Epithelial cell of proximal tubule (primary cell): ENCODE data around the gene LRRC8E. TPM values are rescaled to one million over a fixed set of nuclear protein-coding genes. Genes with fewer than 3 reads are reported as not detected.

Experiments used
- DNase-seq: peaks from one replicate; pipeline ENCODE4 v3.0.0-alpha.2; 2011; ENCODE audit warnings: low read depth
- H3K4me3 ChIP-seq: 2 replicates; pipeline ENCODE4 v1.5.1; 2011; ENCODE audit warnings: low read depth, mild to moderate bottlenecking, low read length
- total RNA-seq: library from RNA; depleted of rRNA; stranded (reverse); fragments of >200 nt; gene quantifications from 2 replicates; pipeline ENCODE4 v1.2.3, GENCODE V29; 2015
- TF ChIP-seq, protein P1 (sequence below): conservative IDR thresholded peaks from 2 replicates; pipeline ENCODE4 v1.5.1; 2012; ENCODE audit warnings: low read depth, mild to moderate bottlenecking, low read length

The LRRC8E gene
- total RNA-seq, 1 donor from 2014 or later: 11.9 TPM

DNA sequence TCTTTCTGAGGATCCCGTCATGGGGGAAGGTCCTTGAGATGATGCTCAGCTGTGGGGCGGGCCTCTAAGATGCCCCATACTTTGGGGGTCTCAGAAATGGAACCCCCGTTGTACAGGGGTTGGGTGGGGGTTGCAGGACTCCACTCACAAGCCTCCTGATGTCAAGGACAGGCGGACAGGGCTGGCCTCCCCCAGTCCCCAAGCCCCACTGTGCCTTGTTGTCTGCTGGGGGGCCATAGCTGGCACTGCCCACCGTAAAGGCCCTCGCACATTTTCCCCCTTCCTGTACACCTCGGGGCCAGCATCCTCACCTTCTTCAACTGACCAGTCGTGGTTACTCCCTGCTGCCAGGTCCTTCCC, 34.5 kb downstream of the LRRC8E start:
- DNase-seq: no peak
- TF ChIP-seq, protein P1, sequence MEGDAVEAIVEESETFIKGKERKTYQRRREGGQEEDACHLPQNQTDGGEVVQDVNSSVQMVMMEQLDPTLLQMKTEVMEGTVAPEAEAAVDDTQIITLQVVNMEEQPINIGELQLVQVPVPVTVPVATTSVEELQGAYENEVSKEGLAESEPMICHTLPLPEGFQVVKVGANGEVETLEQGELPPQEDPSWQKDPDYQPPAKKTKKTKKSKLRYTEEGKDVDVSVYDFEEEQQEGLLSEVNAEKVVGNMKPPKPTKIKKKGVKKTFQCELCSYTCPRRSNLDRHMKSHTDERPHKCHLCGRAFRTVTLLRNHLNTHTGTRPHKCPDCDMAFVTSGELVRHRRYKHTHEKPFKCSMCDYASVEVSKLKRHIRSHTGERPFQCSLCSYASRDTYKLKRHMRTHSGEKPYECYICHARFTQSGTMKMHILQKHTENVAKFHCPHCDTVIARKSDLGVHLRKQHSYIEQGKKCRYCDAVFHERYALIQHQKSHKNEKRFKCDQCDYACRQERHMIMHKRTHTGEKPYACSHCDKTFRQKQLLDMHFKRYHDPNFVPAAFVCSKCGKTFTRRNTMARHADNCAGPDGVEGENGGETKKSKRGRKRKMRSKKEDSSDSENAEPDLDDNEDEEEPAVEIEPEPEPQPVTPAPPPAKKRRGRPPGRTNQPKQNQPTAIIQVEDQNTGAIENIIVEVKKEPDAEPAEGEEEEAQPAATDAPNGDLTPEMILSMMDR: no peak
- no peak overlapping the region for H3K4me3 ChIP-seq

DNA sequence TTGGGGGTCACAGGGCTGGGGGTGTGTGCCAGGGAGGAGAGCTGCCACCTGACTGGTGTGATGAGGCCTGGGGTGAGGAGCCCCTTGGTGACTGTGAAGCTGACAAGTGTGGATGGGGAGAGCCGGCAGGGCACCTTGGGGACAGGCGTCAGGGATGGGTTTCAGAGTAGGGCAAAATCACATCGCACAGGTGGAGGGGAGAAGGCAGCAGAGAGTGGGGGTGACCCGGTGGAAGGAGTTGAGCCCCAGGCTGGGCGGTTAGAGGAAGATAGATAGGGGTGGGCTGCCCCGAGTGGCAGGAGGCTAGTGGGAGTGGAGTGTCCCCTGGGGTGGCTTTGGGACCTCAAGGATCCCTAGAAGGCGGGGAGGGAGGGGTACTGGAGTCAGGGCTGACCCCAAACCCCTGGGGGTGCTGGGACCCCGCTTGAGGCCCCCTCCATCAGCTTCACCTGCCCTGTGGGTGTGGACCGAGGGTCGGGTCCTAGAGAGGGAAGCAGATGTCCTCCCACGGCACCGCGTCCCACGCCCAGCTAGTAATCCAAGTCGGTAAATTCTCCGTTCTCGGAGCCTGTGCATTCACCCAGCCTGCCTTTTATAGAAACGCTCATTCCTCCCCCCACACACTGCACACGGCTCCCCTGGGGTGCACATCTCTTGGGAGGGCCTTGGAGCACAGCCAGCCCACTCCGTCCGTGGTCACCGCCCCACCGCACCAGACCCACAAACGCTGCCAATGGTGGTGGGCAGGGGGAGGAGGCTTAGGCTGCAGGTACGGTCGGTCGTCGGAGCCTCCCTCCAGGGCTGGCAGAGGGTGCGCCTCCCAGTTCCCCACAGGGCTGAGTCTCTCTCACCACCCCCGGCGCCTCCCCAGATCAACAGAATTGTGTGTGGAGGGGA, 35.2 kb downstream of the LRRC8E start:
- no peak overlapping the region for H3K4me3 ChIP-seq
- TF ChIP-seq, protein P1: no peak
- DNase-seq: no peak

DNA sequence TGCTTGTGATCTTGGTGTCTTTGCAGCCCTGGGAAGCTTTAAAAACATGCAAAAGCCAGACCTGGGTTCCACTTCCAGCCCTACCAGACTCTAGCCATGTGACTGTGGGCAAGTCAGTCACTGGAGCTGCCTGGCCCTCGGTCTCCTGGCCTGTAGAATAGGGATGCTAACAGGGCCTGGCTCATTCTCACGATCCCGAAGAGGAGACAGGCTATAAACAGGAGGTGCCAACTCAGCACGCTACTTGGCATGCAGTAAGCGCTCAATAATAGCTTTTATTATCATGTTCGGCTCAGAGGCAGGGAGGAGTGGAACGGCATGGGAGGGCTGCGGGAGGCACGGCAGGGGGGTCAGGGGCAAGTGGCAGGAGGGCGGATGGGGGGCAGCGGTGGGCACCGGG, 35.9 kb downstream of the LRRC8E start:
- TF ChIP-seq, protein P1: no peak
- no peak overlapping the region for H3K4me3 ChIP-seq
- no peak for DNase-seq

DNA sequence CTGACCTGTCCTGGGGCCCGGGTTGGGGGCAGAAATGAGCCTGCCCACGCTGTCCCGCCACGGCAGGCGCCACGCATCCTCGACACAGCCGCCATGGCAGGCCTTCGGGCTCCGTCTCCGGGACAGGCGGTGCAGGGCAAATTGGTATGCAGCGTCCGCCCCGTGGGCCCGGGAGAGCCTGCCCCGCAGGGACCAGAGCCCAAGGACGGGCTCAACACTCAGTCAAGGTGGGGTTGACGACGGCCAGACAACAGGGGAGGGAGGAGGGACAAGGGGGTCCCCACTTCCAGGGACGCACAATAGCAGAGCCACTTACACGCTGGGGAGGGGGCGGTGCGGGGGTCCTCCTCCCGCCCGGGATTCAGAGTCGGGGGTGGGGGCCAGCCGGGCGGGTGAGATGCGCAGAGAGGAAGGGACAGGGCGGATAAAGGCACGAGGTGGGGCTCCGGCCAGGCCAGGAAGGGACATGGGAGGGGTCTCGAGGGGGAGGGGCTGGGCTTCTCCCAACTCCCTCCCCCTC, 36.4 kb downstream of the LRRC8E start:
- TF ChIP-seq, protein P1: no peak
- no peak for DNase-seq
- peak overlapping the region; percentile 54 for H3K4me3 ChIP-seq

DNA sequence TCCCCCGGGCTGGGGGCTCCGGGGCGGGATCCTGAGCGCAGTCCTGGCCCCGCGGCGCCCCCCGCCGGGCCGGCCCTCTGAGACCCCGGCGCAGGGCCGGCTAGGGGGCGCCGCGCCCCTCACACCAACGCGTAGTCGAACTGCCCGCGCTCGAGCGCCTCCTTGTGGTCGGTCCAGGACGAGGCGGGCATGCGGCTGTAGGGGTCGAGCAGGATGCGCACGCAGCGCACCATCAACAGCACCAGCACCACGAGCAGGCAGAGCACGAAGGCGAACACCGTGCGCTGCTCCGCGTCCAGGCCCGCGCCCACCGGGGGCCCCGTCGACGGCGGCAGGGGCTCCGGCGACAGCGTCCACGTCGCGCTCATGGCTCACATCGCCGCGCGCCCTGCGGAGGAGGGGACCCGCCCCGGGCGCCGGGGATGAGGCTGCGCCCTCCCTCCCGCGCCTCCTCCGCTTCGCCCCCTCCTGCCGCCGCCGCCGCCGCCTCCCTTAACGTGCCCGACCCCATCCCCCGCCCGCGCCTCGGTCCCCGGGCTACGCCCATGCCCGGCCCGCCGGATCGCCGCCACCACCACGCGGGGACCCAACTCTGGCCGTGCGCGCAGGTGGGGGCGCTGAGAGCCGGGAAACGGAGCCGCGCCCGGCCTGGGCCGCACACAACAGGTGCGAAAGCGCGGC, 37.0 kb downstream of the LRRC8E start:
- TF ChIP-seq, protein P1: peak; percentile 74
- DNase-seq: no peak
- H3K4me3 ChIP-seq: peak overlapping the region; percentile 54

DNA sequence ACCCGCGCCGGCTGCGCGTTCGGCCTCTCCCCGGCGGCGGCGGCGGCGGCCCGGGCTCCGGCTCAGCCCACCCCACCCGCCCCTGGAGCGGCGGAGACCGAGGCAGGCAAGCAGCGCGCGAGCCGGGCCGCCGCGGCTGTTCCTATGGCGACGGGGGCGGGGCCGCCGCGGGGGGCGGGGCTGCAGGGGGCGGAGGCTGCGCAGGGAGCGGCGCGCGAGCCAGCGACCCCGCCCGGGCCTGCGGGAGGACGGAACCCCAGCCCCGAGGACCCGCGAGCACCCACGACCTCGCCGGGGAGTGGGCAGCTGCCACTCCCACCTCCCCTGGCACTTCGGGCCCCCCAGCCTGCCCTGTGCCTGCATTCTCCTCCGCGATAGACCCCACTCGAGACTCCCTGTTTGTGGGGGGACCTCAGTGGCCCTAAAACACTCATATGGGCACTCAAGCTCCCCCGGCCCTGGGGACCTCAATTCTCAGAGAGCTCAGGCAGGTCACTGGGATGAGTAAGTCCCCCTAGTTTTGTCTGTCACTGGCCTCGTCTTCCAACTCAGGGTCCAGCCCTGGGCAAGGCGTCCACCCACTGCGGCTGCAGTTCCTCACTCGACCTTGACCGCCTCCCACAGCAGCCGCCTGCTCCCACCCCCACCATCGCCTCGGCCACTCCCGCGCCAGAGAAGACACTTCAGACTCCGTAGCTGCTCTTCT, 37.9 kb downstream of the LRRC8E start, which contains the start of gene CTXN1:
Gene CTXN1 (minus strand): TSS at position 115 of the 706 bp plus-strand sequence. CDS start 597 bp downstream, outside the sequence.
- peak within 1 kb of the TSS; percentile 58 for H3K4me3 ChIP-seq
- TF ChIP-seq, protein P1: no peak
- no peak for DNase-seq
